ENCODE measurements around the gene DGLUCY. TPM values are rescaled to one million over a fixed set of nuclear protein-coding genes. Genes with fewer than 3 reads are reported as not detected.
A peak's percentile ranks its signal among the peaks of the same experiment; 100 is the strongest.

Gene DGLUCY
- total and polyA plus RNA-seq, 10 donors, result 24.1 to 134 (median 96.7) TPM

- WGBS, 5 donors, result 94 to 97% (median 96%) methylated on average over 17 to 27 of the region's 27 CpGs
- Histone ChIP-seq H3K9me3 (no peaks in the 10 kb centered on the region), H3K27ac (no peak overlapping the region), H3K36me3 (peaks cover 0 to 91% (median 72%) of the 10 kb centered on the region in 6 donors), H3K4me1 (peaks cover 0 to 11% (median 5%) of the 10 kb centered on the region in 6 donors), H3K4me3 (no peak overlapping the region), H3K27me3 (replicated peaks in 1 of 7) (no peaks in the 10 kb centered on the region)
- no peak for DNase-seq
- TF ChIP-seq POLR2AphosphoS5 (IDR thresholded peaks at IDR 0.05), result peak in 1 of 3 donors; percentile 3
- no peak for TF ChIP-seq POLR2A (IDR thresholded peaks at IDR 0.05)
- intact Hi-C loops (cut with DNase I; ENCODE audit: low total_unique reads), result no loop called here
Observed at GRCh38 chr14:91273273-91273884, 159.5 kb downstream of the DGLUCY start.

GRCh38 chr14:91273885-91274273, 160.0 kb downstream of the DGLUCY start:
- H3K36me3 ChIP-seq, result peaks cover 0 to 96% (median 76%) of the 10 kb centered on the region in 6 donors
- intact Hi-C loops (cut with DNase I; ENCODE audit: low total_unique reads), result no loop called here
- no peaks in the 10 kb centered on the region for H3K9me3 ChIP-seq
- no peak overlapping the region for H3K4me3 ChIP-seq
- TF ChIP-seq CTCF (IDR thresholded peaks at IDR 0.05 in 8 of 11, conservative IDR thresholded peaks at IDR 0.05 in 3 of 11) (no peak), POLR2A (IDR thresholded peaks at IDR 0.05) (no peak), POLR2AphosphoS5 (IDR thresholded peaks at IDR 0.05) (no peak)
- H3K27me3 ChIP-seq (replicated peaks in 1 of 7), result no peaks in the 10 kb centered on the region
- 76 to 84% (median 83%) methylated on average over 13 of the region's 13 CpGs for WGBS, 5 donors
- no peak for DNase-seq
- peaks cover 0 to 11% (median 5%) of the 10 kb centered on the region in 6 donors for H3K4me1 ChIP-seq
- H3K27ac ChIP-seq, result no peak overlapping the region

GRCh38 chr14:91274796-91275195, 160.9 kb downstream of the DGLUCY start:
- WGBS, 5 donors, result 92 to 98% (median 94%) methylated on average over 9 of the region's 9 CpGs
- no peak for TF ChIP-seq CTCF (IDR thresholded peaks at IDR 0.05 in 8 of 11, conservative IDR thresholded peaks at IDR 0.05 in 3 of 11)
- TF ChIP-seq POLR2AphosphoS5 (IDR thresholded peaks at IDR 0.05), result peak in 2 of 3 donors; percentile 18 to 26
- no peak overlapping the region for H3K27ac ChIP-seq
- no peaks in the 10 kb centered on the region for H3K27me3 ChIP-seq (replicated peaks in 1 of 7)
- H3K4me1 ChIP-seq, result peaks cover 0 to 4% (median under 1%) of the 10 kb centered on the region in 6 donors
- intact Hi-C loops (cut with DNase I; ENCODE audit: low total_unique reads), result no loop called here
- H3K9me3 ChIP-seq, result no peaks in the 10 kb centered on the region
- peaks cover 0 to 98% (median 84%) of the 10 kb centered on the region in 6 donors for H3K36me3 ChIP-seq
- no peak overlapping the region for H3K4me3 ChIP-seq
- no peak for DNase-seq

Small RNAs within 50 kb of the gene (small RNA-seq; reads per million reads assigned to genes)
- gene RNU7-30P (0 reads per million in 4 donors), gene SNORA11B (0.69 to 2.9 (median 1.6) reads per million in 4 donors)

Other genes starting within 250 kb of the DGLUCY start
- gene RPS6KA5, start 53.4 kb upstream of the DGLUCY start, total RNA-seq, result 10 to 100 TPM in 4 of 7 donors, 1 to 10 TPM in 3; 8.2 to 17.8 (median 14.6) TPM
- gene RPS6KA5, start 53.4 kb upstream of the DGLUCY start, polyA plus RNA-seq, result 1 to 10 TPM; 1.4 to 2.5 (median 1.7) TPM
- 1 to 10 TPM; 1.9 to 5.2 (median 3.2) TPM for gene GPR68, start 130.6 kb downstream of the DGLUCY start, total RNA-seq
- gene GPR68, start 130.6 kb downstream of the DGLUCY start, polyA plus RNA-seq, result 1 to 10 TPM in 2 of 3 donors, under 1 TPM in 1; 0.50 to 1.7 (median 1.3) TPM

Data from spleen (tissue), 11 donors.